ENCODE results near the gene MICAL3. TPM values are rescaled to one million over a fixed set of nuclear protein-coding genes. Genes with fewer than 3 reads are reported as not detected.

Gene MICAL3
- total RNA-seq, 1 donor from 2014 or later, result 90.4 TPM

- intact Hi-C loops (cut with micrococcal nuclease), result no loop called here
- ATAC-seq (no peak), DNase-seq (no peak)
Observed at GRCh38 chr22:17847360-17848078, 176.8 kb downstream of the MICAL3 start.

DNA sequence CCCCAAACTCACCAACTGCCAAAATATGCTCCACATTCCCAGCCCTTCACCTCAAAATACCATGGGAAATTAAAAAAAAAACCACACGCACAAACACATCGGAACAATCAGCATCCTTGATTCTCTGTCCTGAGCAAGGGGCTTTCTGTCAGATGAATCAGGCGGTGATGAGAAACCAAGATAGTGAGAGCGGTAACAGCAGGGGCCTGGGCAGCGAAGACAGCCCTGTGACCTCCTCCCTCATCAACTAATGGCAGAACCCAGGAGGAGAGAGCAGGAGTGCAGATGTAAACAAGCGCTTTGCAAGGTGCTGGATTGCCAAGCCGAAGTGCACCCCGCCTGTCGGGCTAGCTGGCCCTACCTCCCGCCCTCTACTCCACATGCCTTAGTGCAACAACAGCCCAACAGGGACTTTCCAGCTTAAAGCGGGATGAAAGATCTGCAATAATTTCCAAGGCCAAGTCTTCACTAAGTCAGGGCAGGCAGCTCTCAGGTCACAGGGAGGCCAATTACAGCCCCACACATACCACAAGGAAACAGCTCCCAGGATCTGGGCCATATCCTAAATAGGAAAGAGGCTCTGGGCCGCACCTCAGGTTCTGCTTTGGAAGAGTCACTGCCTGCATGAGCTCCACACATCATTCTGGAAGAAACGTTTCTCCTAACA lies 177.9 kb downstream of the MICAL3 start:
- ATAC-seq, result peak; percentile 64
- intact Hi-C loops (cut with micrococcal nuclease), result no loop called here
- no peak for DNase-seq

- intact Hi-C loops (cut with micrococcal nuclease), result no loop called here
- no peak for DNase-seq
- peak; percentile 50 for ATAC-seq
Observed at GRCh38 chr22:17845790-17846189, 178.6 kb downstream of the MICAL3 start.

DNA sequence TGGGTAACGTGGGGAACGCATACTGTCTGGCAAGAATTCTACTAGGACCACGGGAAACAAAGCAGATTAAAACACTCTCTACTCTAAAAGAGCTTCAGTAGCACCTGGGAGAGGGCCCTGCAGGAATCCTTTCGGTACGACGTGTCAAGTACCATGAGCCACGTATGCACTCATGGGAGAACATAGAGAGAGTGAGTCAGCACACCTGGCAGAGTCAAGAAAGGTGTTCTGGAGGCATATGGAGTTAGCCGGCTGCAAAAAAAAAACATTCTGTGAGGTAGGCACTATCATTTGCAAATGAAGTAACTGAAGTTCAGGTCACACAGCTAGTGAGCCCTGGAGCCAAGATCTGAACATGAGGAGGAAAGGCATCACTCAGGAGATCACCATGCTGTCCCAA lies 179.0 kb downstream of the MICAL3 start:
- intact Hi-C loops (cut with micrococcal nuclease), result no loop called here
- ATAC-seq, result no peak
- no peak for DNase-seq

GRCh38 chr22:17844150-17844549 lies 180.2 kb downstream of the MICAL3 start:
- DNase-seq (no peak), ATAC-seq (no peak)
- intact Hi-C loops (cut with micrococcal nuclease), result no loop called here

GRCh38 chr22:17842386-17842785 lies 182.0 kb downstream of the MICAL3 start:
- ATAC-seq, result peak; percentile 54
- intact Hi-C loops (cut with micrococcal nuclease), result no loop called here
- peak; percentile 58 for DNase-seq

DNA sequence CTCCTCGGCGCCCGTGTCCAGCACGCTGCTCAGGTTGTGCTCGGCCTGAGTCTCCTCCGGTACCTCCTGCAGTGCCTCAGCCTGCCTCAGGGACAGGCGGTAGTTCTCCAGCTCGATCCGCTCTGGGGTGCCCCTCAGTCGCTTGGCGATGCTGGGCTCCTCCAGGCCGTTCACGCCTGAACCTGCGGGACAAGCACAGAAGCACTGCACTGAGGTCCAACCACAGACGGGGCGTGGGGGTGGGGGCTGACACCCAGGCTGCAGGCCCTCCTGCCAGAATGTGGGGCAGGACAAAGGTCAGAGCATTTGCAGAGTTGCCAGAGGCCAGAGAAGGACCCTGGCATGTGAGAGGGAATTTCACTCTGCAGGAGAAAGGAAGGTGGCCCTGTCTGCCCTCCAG lies 182.5 kb downstream of the MICAL3 start:
- intact Hi-C loops (cut with micrococcal nuclease), result no loop called here
- ATAC-seq, result no peak
- DNase-seq, result no peak

GRCh38 chr22:17838180-17838865 lies 186.0 kb downstream of the MICAL3 start:
- DNase-seq (no peak), ATAC-seq (no peak)
- intact Hi-C loops (cut with micrococcal nuclease), result loop anchor here (5.0 kb wide), 1 partner anchor 49 kb away; no protein-coding TSS in a partner anchor

DNA sequence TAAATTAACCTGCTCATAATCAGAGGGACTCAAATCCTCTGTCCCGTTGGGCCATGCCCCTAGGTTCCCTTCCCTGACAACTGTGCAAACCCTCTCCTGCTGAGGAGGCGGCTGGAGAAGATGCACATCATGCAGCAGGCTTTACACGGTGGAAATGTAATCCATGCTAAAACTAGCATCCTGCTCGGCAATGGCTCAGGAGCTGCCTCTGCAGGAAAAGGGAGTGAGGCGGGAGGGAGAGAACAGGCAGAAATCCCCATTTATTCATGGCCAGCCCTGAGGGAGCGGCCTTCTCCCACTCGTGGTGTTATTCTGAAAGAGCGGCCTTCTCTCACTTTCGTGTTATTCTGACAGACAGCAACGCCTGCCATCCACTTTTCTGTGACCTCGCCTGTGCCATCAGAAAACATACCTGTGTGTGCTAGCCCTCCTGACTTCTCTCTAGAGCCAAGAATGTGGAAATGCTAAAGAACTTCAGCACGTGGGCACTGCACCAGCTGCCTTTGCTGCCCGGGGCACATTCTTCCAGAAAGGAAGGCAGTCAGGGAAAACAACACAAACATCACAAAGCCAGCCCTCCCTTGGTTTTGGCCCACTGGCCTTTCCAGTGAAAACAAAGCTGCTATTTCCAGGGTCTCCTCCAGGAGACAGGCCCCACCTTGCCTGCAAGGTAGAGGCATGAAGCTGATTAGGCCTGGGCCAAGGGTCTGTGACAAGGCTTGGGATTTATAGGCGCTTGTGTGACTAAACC lies 187.2 kb downstream of the MICAL3 start:
- peak; percentile 29 for ATAC-seq
- intact Hi-C loops (cut with micrococcal nuclease), result loop anchor here (5.0 kb wide), 1 partner anchor 50 kb away; no protein-coding TSS in a partner anchor
- peak; percentile 52 for DNase-seq

DNA sequence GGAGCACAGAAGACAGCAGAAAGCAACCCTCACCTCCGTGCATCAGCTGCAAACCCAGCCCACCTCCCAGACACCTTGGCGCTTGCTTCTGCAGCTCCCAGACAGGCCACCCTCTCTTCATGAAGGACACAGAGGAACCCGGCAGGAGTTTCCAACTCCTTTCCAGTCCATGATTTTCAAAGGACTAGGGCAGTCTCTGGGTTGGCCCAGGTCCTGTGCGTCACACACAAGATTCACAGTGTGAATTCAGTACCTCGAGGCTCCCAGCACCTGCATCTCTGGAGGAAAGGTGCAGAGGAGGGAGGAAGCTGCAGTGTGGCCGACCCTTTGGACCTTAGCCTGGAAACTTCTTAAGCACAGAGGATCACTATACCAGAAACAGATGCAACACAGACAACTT lies 189.1 kb downstream of the MICAL3 start:
- no peak for ATAC-seq
- intact Hi-C loops (cut with micrococcal nuclease), result loop anchor here (5.0 kb wide), 1 partner anchor 52 kb away; no protein-coding TSS in a partner anchor

GRCh38 chr22:17833489-17833888 lies 190.9 kb downstream of the MICAL3 start:
- ATAC-seq (no peak), DNase-seq (no peak)
- intact Hi-C loops (cut with micrococcal nuclease), result loop anchor here (5.0 kb wide), 1 partner anchor 244 kb away; the partner anchor contains the start of gene PEX26

More for the DNA sequence above, 189.1 kb downstream of the MICAL3 start:
- no peak for DNase-seq

- peak; percentile 21 for ATAC-seq
- peak; percentile 53 for DNase-seq
- intact Hi-C loops (cut with micrococcal nuclease), result loop anchor here (5.0 kb wide), 1 partner anchor 245 kb away; the partner anchor contains the start of gene PEX26
Observed at GRCh38 chr22:17832665-17833064, 191.7 kb downstream of the MICAL3 start.

- DNase-seq (no peak), ATAC-seq (no peak)
- intact Hi-C loops (cut with micrococcal nuclease), result loop anchor here (5.0 kb wide), 1 partner anchor 246 kb away; the partner anchor contains the start of gene PEX26
Observed at GRCh38 chr22:17831501-17832251, 192.7 kb downstream of the MICAL3 start.

DNA sequence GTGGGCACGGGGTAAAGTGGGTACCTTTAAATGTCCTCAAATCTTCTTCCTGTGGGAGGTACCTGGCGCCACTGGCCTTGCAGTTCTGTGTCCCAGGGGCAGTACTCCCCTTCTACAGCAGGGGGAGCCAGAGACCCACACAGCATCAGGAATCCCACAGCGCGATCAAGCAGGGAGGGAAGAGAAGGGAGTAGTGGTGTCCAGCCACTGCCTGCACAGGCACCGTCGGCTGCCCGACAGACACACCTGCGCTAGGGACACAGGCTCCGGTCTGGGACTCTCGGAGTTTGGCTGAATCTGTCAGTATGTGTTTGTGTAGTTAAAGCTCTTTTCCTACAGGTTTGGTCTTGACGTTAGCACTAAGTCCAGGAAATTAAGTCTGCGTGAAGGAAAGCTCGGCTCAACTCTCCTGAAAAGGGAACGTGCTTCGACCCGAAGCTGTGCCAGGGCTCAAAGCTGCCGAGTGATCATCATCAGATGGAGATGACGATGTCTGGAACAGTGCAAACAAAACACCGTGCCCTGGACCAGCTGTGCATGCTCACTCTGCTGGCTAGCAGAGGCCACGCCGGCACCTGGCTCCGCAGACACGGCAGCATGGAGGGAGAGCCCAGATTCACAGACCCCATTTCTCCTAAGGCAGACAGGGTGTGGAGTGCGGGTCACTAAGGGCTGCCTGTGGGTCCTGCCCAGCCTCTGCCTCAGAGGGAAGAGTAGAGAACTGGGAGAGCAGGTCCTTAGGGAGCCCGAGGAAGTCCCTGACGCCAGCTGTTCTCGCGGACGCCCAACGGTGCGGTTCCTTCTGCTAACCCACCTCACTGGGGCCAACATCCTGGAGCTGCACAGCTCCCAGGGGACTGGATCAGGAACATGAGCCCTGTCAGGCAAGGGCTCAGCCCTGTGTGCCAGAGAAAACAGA lies 194.1 kb downstream of the MICAL3 start:
- intact Hi-C loops (cut with micrococcal nuclease), result loop anchor here (5.0 kb wide), 1 partner anchor 247 kb away; the partner anchor contains the start of gene PEX26
- ATAC-seq, result peak; percentile 75
- peak; percentile 88 for DNase-seq

DNA sequence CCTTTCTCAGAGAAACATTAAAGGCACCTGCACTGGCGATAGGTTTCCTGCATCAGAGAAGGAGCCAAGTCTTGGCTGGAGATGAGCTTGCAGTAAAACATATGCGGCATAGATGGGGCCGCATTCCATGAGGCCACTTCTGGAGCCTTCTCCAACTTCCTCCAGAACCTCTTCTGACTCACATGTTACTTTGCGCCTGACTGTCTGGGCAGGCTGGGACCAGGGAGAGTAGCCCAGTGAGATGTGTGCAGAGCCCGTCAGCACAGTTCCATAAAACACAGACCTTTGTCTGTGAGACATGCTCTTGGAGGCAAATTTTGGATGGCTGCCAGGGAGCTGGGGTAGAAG lies 194.7 kb downstream of the MICAL3 start:
- DNase-seq, result no peak
- intact Hi-C loops (cut with micrococcal nuclease), result loop anchor here (5.0 kb wide), 1 partner anchor 248 kb away; the partner anchor contains the start of gene PEX26
- ATAC-seq, result peak; percentile 0

DNA sequence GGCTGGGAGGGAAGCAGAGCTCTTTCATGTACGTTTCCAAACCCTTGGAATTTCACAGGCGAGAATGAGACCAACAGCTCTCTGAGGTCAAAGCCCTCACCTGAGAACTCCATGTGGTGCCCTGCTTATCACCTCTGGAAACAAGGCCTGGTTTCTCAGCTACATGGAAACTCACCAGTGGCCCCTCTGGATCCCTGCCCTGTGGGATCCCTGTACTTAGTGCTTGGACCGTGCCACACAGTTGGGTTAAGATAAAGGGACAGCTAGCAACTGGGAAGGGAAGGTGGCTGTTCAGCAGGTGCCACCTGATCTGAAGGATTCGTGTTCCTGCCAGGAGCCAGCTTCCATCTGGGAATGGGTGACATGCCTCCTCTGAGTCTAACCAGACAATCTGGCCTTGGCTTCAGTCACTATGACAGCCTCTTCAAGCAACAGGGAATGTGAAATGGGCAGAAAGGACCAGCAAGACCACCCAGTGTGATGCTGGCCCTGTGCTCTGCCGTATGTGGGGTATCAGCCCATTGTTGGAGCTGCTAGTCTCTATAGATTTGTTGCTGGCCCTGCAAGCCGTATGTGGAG lies 195.8 kb downstream of the MICAL3 start:
- DNase-seq (peak; percentile 60), ATAC-seq (peak; percentile 43)
- intact Hi-C loops (cut with micrococcal nuclease), result no loop called here

GRCh38 chr22:17827466-17827865 lies 196.9 kb downstream of the MICAL3 start:
- DNase-seq (no peak), ATAC-seq (no peak)
- intact Hi-C loops (cut with micrococcal nuclease), result no loop called here
